NCI-H1694 treated with DMSO at 0.1 percent for 48 hours (cell line): Measurements from ENCODE around the gene STRAP.
"Not testable (repeated sequence)": the region's sequence is repeated elsewhere in the genome, so short reads cannot be mapped to it uniquely, and the experiment has no call there.

Experiments
- DNase-seq: peaks from one replicate; lab custom pipeline; 2025; lab: John Stamatoyannopoulos, UW

STRAP gene

GRCh38 chr12:15873556-15873955, 8.6 kb upstream of the STRAP start:
- no peak for DNase-seq

DNA sequence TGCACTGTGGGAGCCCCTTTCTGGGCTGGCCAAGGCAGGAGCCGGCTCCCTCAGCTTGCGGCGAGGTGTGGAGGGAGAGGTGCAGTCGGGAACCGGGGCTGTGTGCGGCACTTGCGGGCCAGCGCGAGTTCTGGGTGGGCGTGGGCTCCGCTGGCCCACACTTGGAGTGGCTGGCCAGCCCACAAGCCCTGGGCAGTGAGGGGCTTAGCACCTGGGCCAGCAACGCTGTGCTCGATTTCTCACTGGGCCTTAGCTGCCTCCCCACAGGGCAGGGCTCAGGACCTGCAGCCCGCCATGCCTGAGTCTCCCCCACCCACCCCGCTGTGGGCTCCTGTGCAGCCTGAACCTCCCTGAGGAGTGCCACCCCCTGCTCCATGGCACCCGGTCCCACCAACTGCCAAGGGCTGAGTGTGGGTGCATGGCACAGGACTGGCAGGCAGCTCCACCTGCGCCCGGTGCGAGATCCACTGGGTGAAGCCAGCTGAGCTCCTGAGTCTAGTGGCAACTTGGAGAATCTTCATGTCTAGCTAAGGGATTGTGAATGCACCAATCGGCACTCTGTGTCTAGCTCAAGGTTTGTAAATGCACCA, 7.5 kb upstream of the STRAP start:
- not testable (repeated sequence) for DNase-seq

DNA sequence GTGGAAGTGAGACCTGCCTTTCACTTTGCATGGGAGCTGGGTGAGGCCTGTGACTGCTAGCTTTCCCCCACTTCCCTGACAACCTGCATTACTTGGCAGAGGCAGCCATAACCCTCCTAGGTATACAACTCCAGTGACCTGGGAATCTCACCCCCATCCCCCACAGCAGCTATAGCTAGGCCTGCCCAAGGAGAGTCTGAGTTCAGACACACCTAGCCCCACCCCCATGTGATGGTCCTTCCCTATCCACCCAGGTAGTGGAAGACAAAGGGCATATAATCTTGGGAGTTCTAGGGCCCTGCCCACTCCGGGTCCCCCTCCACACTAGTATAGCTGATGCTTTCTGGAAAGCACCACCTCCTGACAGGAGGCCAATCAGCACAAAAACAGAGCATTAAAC, 6.3 kb upstream of the STRAP start:
- no peak for DNase-seq

DNA sequence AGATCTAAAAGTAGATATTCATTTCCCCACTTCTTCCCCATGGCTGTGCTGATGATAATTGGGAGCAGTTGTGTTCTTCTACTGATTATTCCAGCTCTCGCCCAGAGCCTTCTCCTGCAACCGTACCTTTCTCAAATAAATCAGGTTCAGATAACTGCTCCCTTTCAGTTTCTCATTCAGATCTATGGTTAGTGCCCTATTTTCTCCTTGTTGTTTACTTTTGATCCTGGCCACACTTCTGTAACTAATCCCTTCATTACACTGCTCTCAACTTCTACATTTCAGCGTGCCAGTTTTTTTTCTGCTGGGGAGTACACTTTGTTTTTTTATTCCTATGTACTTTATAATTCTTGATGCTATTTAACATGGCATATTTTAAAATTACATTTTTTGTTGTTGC, 2.8 kb upstream of the STRAP start:
- no peak for DNase-seq

- DNase-seq, result no peak
Measured at GRCh38 chr12:15880721-15881120, 1.5 kb upstream of the STRAP start.

- no peak for DNase-seq
Measured at GRCh38 chr12:15883536-15883935, 1.3 kb downstream of the STRAP start.

GRCh38 chr12:15886372-15887042, 4.3 kb downstream of the STRAP start:
- DNase-seq, result no peak

- DNase-seq, result no peak
Measured at GRCh38 chr12:15887043-15887817, 5.0 kb downstream of the STRAP start.

DNA sequence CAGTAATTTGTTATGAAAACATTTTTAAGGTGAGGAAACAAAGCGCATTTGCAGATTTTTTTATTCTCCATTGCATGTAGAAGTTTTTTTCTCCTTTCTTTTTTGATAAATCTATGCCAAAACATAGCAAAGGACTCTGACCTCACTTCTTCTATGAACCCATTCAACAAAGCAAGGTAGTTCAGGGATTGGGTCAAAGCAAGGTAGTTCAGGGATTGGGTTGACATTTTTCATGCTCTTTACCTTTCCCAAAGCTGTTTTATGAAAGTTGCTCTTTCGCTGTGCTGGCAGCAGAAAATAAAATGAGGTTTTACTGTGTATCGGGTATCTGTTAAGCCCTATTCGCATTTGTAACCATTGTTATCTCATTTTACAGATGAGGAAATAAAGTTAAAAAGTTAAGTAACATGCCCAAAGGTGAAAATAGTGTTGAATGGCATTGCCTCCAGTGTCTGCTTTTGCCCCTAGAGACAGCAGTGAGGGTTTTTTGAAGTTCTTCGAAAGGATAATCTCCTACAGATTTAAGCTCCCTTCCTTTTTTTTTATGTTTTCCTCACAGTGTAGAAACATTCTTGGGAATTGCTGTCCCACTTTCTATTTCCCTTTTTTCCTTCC, 10.6 kb downstream of the STRAP start:
- DNase-seq, result no peak

GRCh38 chr12:15893260-15893659, 11.1 kb downstream of the STRAP start:
- no peak for DNase-seq

GRCh38 chr12:15896867-15897266, 14.7 kb downstream of the STRAP start:
- no peak for DNase-seq

- DNase-seq, result no peak
Measured at GRCh38 chr12:15897433-15897832, 15.2 kb downstream of the STRAP start.

- peak; percentile 51 for DNase-seq
Measured at GRCh38 chr12:15899282-15899870, 17.2 kb downstream of the STRAP start.

- DNase-seq, result no peak
Measured at GRCh38 chr12:15904378-15904920, 22.3 kb downstream of the STRAP start.

DNA sequence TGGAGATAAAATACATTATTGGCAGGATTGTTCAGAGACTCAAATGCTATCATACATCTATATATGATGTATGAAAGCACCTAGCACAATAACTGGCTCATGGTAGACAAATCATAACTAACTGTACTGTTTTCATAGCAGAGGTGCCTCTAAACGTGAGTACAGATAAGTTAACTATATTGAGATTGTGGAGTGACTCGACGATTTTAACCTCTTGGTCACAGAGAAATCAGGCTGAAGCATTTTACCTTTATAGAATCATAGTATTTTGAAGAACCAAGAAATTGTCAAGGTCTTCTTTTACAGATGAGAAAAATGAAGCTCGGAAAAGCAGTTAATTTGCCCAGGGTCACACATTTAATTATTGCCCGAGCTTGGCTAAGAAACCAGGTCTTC, 28.3 kb downstream of the STRAP start:
- no peak for DNase-seq

DNA sequence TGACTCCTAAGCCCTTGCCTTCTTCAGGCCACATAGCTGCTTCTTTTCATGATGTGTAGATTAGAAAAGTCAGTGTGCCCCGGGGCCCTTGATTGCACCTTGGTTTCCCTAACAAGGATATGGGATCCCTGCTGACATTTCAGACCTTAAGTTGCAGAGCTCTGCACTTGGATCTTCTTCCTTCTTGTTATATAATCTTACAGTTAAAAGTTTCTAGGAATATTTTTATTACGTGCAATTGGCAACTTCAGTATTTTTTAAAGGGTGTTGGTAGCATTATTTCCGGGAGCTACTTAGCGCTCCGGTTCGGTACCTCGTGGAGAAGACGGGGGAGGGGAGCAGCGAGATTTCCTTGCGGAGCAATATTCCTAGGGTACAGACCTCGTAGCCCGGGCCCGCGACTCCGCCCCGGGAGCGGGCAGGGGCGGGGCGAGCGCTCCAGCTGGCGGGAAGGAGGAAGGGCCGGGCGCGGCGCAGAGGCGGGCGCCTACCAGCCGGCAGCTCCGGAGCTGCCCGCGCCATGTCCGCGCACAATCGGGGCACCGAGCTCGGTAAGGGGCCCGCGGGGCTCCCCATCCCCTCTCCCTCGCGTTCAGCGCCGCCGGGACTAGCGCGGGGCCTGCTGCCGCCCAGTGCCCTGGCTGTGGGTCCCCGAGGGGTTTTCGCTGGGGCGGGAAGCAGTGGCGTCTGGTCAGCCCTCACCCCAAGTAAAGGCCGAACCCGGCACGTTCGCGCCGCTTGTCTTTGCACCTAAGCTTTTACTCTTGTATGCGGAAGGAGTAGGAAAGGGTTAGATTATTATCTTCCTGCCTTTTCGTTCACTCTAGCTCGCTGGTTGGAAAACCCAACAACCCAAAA, 28.9 kb downstream of the STRAP start, which contains the start of gene DERA:
Gene DERA (plus strand): TSS at position 469 of the 858 bp plus-strand sequence. CDS start 52 bp downstream, at position 521.
- peak; percentile 70 for DNase-seq

- not testable (repeated sequence) for DNase-seq
Measured at GRCh38 chr12:15911931-15912330, 29.7 kb downstream of the STRAP start.

DNA sequence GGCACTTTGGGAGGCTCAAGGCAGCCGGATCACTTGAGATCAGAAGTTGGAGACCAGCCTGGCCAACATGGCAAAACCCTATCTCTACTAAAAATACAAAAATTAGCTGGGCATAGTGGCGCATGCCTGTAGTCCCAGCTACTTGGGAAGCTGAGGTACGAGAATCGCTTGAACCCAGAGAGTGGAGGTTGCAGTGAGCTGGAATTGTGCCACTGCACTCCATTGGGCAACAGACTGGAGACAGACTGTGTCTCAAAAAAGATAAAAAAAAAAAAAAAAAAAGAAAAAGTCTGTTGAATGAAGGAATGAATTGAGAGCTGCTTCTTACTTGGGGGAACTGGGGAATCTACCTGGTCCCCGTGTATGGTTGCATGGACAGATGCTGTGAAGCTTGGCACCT, 31.9 kb downstream of the STRAP start:
- not testable (repeated sequence) for DNase-seq

- DNase-seq, result no peak
Measured at GRCh38 chr12:15918066-15918465, 35.9 kb downstream of the STRAP start.

- no peak for DNase-seq
Measured at GRCh38 chr12:15919418-15919817, 37.2 kb downstream of the STRAP start.

- no peak for DNase-seq
Measured at GRCh38 chr12:15924956-15925355, 42.8 kb downstream of the STRAP start.
